Karpas-422 (cell line): ENCODE results near the gene PEX11G. TPM values are rescaled to one million over a fixed set of nuclear protein-coding genes. Genes with fewer than 3 reads are reported as not detected.
"Not testable (repeated sequence)": the region's sequence is repeated elsewhere in the genome, so short reads cannot be mapped to it uniquely, and the experiment has no call there.

Experiments used
- DNase-seq: peaks from one replicate; pipeline ENCODE4 v3.0.0-alpha.2; 2015
- H2AFZ ChIP-seq: fragments of 200-600 bp; sonication (generic); 2 replicates; pipeline ENCODE4 v1.6.1; 2014; ENCODE audit warnings: antibody characterized with exemption, low read length, mixed read lengths
- H3K27ac ChIP-seq: fragments of 200-600 bp; sonication (generic); 2 replicates; pipeline ENCODE4 v1.5.1; 2014; ENCODE audit warnings: mild to moderate bottlenecking, low read length, moderate library complexity
- H3K27me3 ChIP-seq: fragments of 200-600 bp; sonication (generic); 2 replicates; pipeline ENCODE4 v1.6.1; 2014; ENCODE audit warnings: low read length, mixed read lengths
- H3K36me3 ChIP-seq: fragments of 200-600 bp; sonication (generic); 2 replicates; pipeline ENCODE4 v1.6.1; 2014; ENCODE audit warnings: low read length, mixed read lengths; ENCODE audit not compliant: insufficient read depth
- H3K4me1 ChIP-seq: fragments of 200-600 bp; sonication (generic); 2 replicates; pipeline ENCODE4 v1.6.1; 2014; ENCODE audit warnings: mild to moderate bottlenecking, low read length, mixed read lengths
- H3K4me2 ChIP-seq: fragments of 200-600 bp; sonication (generic); 2 replicates; pipeline ENCODE4 v1.6.1; 2014; ENCODE audit warnings: low read length, low read depth, mild to moderate bottlenecking; ENCODE audit not compliant: poor library complexity, severe bottlenecking
- H3K4me3 ChIP-seq: fragments of 200-600 bp; sonication (generic); 2 replicates; pipeline ENCODE4 v1.5.1; 2014; ENCODE audit warnings: mild to moderate bottlenecking, antibody characterized with exemption, low read length, mixed read lengths
- H3K79me2 ChIP-seq: fragments of 200-600 bp; sonication (generic); 2 replicates; pipeline ENCODE4 v1.6.1; 2014; ENCODE audit warnings: mild to moderate bottlenecking, low read length, mixed read lengths
- H3K9ac ChIP-seq: fragments of 200-600 bp; sonication (generic); 2 replicates; pipeline ENCODE4 v1.6.0; 2014; ENCODE audit warnings: low read length
- H3K9me2 ChIP-seq: fragments of 200-600 bp; sonication (generic), shearing (Covaris generic); replicated peaks from 2 replicates; pipeline ENCODE4 v1.6.0; 2014; ENCODE audit warnings: mild to moderate bottlenecking, low read length, moderate library complexity; ENCODE audit not compliant: insufficient read depth
- H3K9me3 ChIP-seq: fragments of 300-700, 200-600 bp; sonication (generic); 2 replicates; pipeline ENCODE4 v1.6.1; 2014; ENCODE audit warnings: low read length, mixed read lengths
- H4K20me1 ChIP-seq: fragments of 200-600 bp; sonication (generic); 2 replicates; pipeline ENCODE4 v1.6.1; 2014; ENCODE audit warnings: mild to moderate bottlenecking, antibody characterized with exemption, low read length, low read depth; ENCODE audit not compliant: insufficient read depth
- total RNA-seq: library from RNA; depleted of rRNA; stranded (reverse); fragments of >200 nt; shearing (Covaris generic); gene quantifications from 2 replicates; pipeline ENCODE4 v1.2.3, GENCODE V29; 2014; ENCODE audit warnings: low replicate concordance

PEX11G gene
- total RNA-seq, 1 experiment from 2014 or later = 1.0 TPM

- not testable (repeated sequence) for H3K27ac ChIP-seq, H3K4me2 ChIP-seq, H2AFZ ChIP-seq, H3K9me2 ChIP-seq, DNase-seq, H3K9ac ChIP-seq, H4K20me1 ChIP-seq, H3K4me3 ChIP-seq, H3K4me1 ChIP-seq, H3K27me3 ChIP-seq
- H3K36me3 ChIP-seq = peaks cover 26% of the 10 kb centered on the region
- H3K9me3 ChIP-seq = peaks cover 12% of the 10 kb centered on the region
- peaks cover 11% of the 10 kb centered on the region for H3K79me2 ChIP-seq
Measured at GRCh38 chr19:7449391-7450070, 39.3 kb downstream of the PEX11G start.

GRCh38 chr19:7447648-7448047, 41.2 kb downstream of the PEX11G start:
- Histone ChIP-seq H3K36me3 (peaks cover 13% of the 10 kb centered on the region), H3K27ac (no peak overlapping the region), H2AFZ (no peak overlapping the region), H3K9ac (no peak overlapping the region), H3K4me3 (no peak overlapping the region), H3K9me3 (peaks cover 8% of the 10 kb centered on the region), H3K9me2 (no peaks in the 10 kb centered on the region), H3K27me3 (no peaks in the 10 kb centered on the region), H3K79me2 (peaks cover 8% of the 10 kb centered on the region), H3K4me1 (no peaks in the 10 kb centered on the region), H4K20me1 (no peaks in the 10 kb centered on the region), H3K4me2 (no peak overlapping the region)
- no peak for DNase-seq

- no peak for DNase-seq
- Histone ChIP-seq H3K9ac (no peak overlapping the region), H3K4me1 (no peaks in the 10 kb centered on the region), H3K27me3 (no peaks in the 10 kb centered on the region), H3K79me2 (peaks cover 1% of the 10 kb centered on the region), H3K9me2 (no peaks in the 10 kb centered on the region), H3K4me2 (no peak overlapping the region), H3K27ac (no peak overlapping the region), H3K9me3 (peaks cover under 1% of the 10 kb centered on the region), H3K36me3 (peaks cover 4% of the 10 kb centered on the region), H2AFZ (no peak overlapping the region), H3K4me3 (no peak overlapping the region), H4K20me1 (no peaks in the 10 kb centered on the region)
Measured at GRCh38 chr19:7445104-7445503, 43.7 kb downstream of the PEX11G start.

GRCh38 chr19:7444042-7444441, 44.8 kb downstream of the PEX11G start:
- no peaks in the 10 kb centered on the region for H4K20me1 ChIP-seq
- H3K4me1 ChIP-seq = no peaks in the 10 kb centered on the region
- H3K9me2 ChIP-seq = no peaks in the 10 kb centered on the region
- H3K36me3 ChIP-seq = peaks cover 3% of the 10 kb centered on the region; the same call in 1 of the 2 replicates
- H3K9ac ChIP-seq = no peak overlapping the region
- no peak overlapping the region for H3K4me2 ChIP-seq
- H3K4me3 ChIP-seq = no peak overlapping the region
- H2AFZ ChIP-seq = no peak overlapping the region
- DNase-seq = no peak
- H3K79me2 ChIP-seq = no peaks in the 10 kb centered on the region
- no peak overlapping the region for H3K27ac ChIP-seq
- H3K27me3 ChIP-seq = no peaks in the 10 kb centered on the region
- H3K9me3 ChIP-seq = no peaks in the 10 kb centered on the region

- H3K9me2 ChIP-seq = no peaks in the 10 kb centered on the region
Measured at GRCh38 chr19:7442423-7442822, 46.4 kb downstream of the PEX11G start.

GRCh38 chr19:7441468-7442146, 47.2 kb downstream of the PEX11G start:
- Histone ChIP-seq H4K20me1 (no peaks in the 10 kb centered on the region), H3K27me3 (no peaks in the 10 kb centered on the region), H3K9ac (no peak overlapping the region)

More at GRCh38 chr19:7442423-7442822, 46.4 kb downstream of the PEX11G start:
- Histone ChIP-seq H2AFZ (no peak overlapping the region), H3K4me2 (no peak overlapping the region), H3K4me3 (no peak overlapping the region), H3K79me2 (no peaks in the 10 kb centered on the region), H3K27me3 (no peaks in the 10 kb centered on the region), H3K27ac (no peak overlapping the region), H3K4me1 (no peaks in the 10 kb centered on the region), H3K36me3 (peaks cover under 1% of the 10 kb centered on the region; the same call in 1 of the 2 replicates), H3K9ac (no peak overlapping the region), H4K20me1 (no peaks in the 10 kb centered on the region), H3K9me3 (no peaks in the 10 kb centered on the region)
- DNase-seq = no peak

GRCh38 chr19:7440188-7440975, 48.5 kb downstream of the PEX11G start:
- no peaks in the 10 kb centered on the region for H3K9me3 ChIP-seq
- no peaks in the 10 kb centered on the region for H3K9me2 ChIP-seq
- no peaks in the 10 kb centered on the region for H4K20me1 ChIP-seq
- H3K4me2 ChIP-seq = no peak overlapping the region
- no peak overlapping the region for H2AFZ ChIP-seq
- DNase-seq = no peak
- no peaks in the 10 kb centered on the region for H3K27me3 ChIP-seq
- no peaks in the 10 kb centered on the region for H3K4me1 ChIP-seq
- H3K36me3 ChIP-seq = no peaks in the 10 kb centered on the region
- 0 out of 2 replicates have a peak, but pooled peaks cover 7% of the 10 kb centered on the region for H3K79me2 ChIP-seq
- H3K27ac ChIP-seq = no peak overlapping the region
- no peak overlapping the region for H3K9ac ChIP-seq
- H3K4me3 ChIP-seq = no peak overlapping the region

More at GRCh38 chr19:7441468-7442146, 47.2 kb downstream of the PEX11G start:
- no peaks in the 10 kb centered on the region for H3K9me3 ChIP-seq
- H2AFZ ChIP-seq = no peak overlapping the region
- no peaks in the 10 kb centered on the region for H3K36me3 ChIP-seq
- no peak overlapping the region for H3K4me3 ChIP-seq
- no peak overlapping the region for H3K27ac ChIP-seq
- H3K9me2 ChIP-seq = no peaks in the 10 kb centered on the region
- H3K4me1 ChIP-seq = no peaks in the 10 kb centered on the region
- no peak overlapping the region for H3K4me2 ChIP-seq
- H3K79me2 ChIP-seq = 0 out of 2 replicates have a peak, but pooled peaks cover 3% of the 10 kb centered on the region
- DNase-seq = no peak

- Histone ChIP-seq H3K36me3 (no peaks in the 10 kb centered on the region), H4K20me1 (no peaks in the 10 kb centered on the region)
Measured at GRCh38 chr19:7435586-7435985, 53.2 kb downstream of the PEX11G start.

More at GRCh38 chr19:7435586-7435985, 53.2 kb downstream of the PEX11G start:
- peaks cover 7% of the 10 kb centered on the region; the same call in 1 of the 2 replicates for H3K79me2 ChIP-seq
- no peaks in the 10 kb centered on the region for H3K27me3 ChIP-seq
- no peak overlapping the region for H3K4me3 ChIP-seq
- H3K4me2 ChIP-seq = no peak overlapping the region
- H3K27ac ChIP-seq = no peak overlapping the region
- H3K9ac ChIP-seq = no peak overlapping the region
- H3K9me2 ChIP-seq = no peaks in the 10 kb centered on the region
- H3K4me1 ChIP-seq = no peaks in the 10 kb centered on the region
- no peak for DNase-seq
- H2AFZ ChIP-seq = no peak overlapping the region
- H3K9me3 ChIP-seq = no peaks in the 10 kb centered on the region
